GM08714 (cell line): ENCODE data around the gene MDFIC2.

ENCODE experiments used
- H3K4me3 ChIP-seq: fragments of 200-500 bp; sonication (Bioruptor generic); 2 replicates; pipeline ENCODE4 v1.5.1; 2014; ENCODE audit warnings: mild to moderate bottlenecking, low read length, inconsistent platforms
- ZNF274 ChIP-seq: IDR thresholded peaks from 2 replicates; pipeline ENCODE4 v1.6.1; 2012; ENCODE audit warnings: mild to moderate bottlenecking, low read depth, low read length

The MDFIC2 gene

DNA sequence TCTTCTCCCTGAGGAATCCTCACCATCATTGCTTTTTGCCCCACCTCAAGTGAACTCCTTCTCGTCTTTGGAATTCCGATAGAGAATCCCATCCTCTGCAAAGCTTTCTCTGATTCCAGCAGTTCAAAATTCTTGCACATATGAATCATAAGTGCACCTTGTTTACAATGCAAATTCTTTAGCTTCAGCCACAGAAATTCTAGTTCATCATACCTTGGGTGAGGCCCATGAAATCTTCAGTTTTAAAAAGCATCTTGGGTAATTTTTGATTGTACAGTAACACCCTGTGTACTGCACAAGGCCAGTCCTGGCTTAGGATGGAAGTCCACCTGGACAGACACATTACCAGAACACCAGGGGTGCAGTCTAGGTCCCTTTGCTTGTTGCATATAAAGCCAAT is 30.8 kb downstream of the MDFIC2 start:
- TF ChIP-seq ZNF274, result no peak
- H3K4me3 ChIP-seq, result no peak overlapping the region

DNA sequence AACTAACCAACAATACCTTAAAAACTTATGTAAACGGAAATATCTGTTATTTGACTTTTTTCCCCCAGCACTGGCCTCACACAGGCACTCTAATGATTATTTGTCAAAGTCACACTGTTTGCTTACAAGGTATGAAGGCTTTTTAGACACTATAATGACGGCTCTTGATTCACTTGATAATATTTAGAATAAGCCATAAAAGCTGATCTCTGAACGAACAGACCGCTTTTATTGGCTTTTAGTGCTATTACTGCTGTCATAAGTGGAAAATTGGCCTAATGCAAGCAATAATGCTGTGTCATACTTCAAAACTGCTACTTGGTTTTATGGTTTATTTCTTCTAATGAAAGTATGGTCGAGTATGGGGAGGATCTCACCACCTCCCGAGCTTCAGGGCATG is 35.1 kb downstream of the MDFIC2 start:
- TF ChIP-seq ZNF274, result no peak

GRCh38 chr3:70276901-70277300 is 35.5 kb downstream of the MDFIC2 start:
- TF ChIP-seq ZNF274, result no peak
- no peak overlapping the region for H3K4me3 ChIP-seq

More for the DNA sequence above, 35.1 kb downstream of the MDFIC2 start:
- no peak overlapping the region for H3K4me3 ChIP-seq

DNA sequence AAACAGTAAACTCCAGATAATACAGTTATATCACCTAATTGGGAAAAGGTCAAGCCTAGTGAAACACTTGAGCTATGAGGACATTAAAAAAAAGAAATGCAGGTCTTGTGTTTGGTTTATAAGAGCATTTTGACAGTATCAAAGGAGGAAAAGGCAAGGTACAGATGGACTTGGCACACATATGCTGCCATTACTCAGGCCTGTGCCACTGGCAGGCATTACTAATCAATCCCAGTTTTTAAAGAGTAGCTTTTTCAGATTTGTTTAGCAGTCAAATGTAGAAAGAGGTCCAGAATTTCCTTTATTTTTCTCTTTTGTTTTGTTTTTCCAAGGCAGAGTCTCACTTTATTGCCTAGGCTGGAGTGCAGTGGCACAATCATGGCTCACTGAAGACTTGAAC is 38.9 kb downstream of the MDFIC2 start:
- no peak overlapping the region for H3K4me3 ChIP-seq

DNA sequence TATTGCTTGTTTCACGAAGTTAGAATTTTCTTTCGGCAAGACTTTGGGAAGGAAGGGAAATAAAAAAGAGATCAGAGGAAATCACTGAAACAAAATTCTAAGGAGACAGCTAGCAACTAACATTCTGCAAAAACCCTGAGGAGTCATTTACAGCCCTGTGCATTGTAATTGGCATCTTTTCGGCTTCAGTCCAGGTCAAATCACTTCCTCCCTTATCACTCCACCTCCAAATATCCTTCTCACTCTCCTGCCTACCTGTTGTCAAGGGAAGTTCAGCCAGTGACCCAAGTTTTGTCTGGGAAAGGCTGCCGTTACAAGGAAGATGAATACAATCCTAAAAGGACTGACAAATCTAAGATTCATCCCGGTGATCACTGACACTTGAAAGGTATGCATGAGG is 39.6 kb downstream of the MDFIC2 start:
- no peak overlapping the region for H3K4me3 ChIP-seq
- no peak for TF ChIP-seq ZNF274

More for the DNA sequence above, 38.9 kb downstream of the MDFIC2 start:
- no peak for TF ChIP-seq ZNF274

DNA sequence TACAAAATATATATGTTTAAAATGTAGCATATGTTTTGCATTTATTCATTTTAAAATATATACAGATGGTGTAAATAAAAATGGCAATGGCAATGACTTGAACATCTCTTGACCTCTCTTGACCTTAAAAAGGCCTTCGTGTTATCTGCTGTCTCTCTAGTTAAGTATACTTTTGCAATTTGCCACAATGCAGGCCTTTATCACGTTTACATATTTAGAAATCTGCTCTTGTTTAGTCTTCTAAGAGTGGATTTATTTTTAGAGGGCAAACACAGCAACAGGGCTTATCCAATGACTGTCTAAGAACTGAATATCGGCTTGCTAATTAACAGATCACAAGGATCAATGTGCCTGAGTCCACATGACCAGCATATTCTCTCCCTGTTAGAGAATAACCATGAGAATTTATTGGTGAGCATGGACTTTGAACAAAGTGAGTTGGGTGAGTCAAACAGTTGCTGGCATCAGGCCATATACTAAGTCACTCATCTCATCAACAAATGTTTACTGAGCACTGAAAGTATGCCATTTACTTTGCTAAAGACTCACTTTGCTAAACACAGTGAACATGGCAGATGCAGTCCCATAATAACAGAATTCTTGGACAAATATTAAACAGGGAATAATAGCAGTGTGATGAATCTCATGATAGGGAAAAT is 48.2 kb downstream of the MDFIC2 start:
- no peak overlapping the region for H3K4me3 ChIP-seq
- TF ChIP-seq ZNF274, result no peak

DNA sequence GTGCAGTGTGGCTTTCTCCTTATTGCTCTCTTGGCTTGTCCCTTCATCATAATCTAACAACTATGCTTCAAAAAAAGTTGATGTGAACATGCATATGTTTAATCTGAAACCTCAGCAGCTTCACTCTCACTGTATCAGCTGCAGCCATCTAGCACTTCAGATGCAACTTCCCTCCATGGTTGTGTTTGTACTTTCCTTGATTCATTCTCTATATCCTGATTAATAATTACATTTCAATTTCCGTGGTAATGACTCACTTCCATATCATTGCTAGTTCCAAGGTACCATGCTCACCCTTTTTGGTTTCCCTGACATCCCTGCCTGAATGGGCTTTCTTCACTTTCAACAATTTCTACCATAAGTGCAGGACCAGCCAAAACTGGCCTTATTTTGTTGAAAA is 51.2 kb downstream of the MDFIC2 start:
- no peak for TF ChIP-seq ZNF274
- no peak overlapping the region for H3K4me3 ChIP-seq

DNA sequence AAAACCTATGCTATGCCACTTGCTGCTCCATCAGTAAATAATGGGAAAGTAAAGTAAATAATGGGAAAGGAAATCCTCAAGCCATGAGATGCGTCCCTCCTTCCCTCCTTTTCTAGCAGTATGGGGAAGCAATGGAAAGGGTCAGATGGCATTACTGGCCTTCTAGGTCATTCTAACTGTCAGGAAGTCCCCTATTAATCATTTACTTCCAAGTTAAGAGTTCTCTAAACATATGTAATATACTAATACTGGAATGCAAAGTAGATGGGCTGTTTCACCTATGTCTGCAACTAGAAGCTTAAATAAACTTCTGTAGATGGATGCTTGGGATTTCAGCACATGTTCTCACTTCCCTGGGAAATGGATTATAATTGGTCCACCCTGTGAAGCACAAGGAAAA is 55.9 kb downstream of the MDFIC2 start:
- H3K4me3 ChIP-seq, result no peak overlapping the region
- no peak for TF ChIP-seq ZNF274

DNA sequence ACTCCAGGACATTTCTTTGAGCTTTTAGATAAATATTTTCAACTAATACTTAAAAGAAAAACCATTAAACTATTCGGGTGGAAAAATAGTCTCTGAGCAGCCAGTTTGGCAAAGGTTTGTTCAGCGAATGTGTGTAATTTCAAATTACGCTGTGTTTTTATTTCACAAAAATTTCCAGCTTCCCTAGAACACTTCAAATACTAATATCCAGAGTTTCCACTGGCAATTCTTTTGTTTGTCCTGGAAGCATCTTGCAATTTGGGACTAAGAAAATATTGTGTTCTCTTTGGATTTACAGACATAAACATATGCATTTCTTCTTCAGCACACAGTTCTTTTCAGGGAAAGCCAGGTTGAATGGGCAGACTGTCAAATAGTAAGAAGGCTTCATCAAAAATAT is 61.9 kb downstream of the MDFIC2 start:
- H3K4me3 ChIP-seq, result no peak overlapping the region
- TF ChIP-seq ZNF274, result no peak

- TF ChIP-seq ZNF274, result no peak
- H3K4me3 ChIP-seq, result no peak overlapping the region
Measured at GRCh38 chr3:70249509-70250160, 62.8 kb downstream of the MDFIC2 start.

- no peak for TF ChIP-seq ZNF274
- H3K4me3 ChIP-seq, result no peak overlapping the region
Measured at GRCh38 chr3:70248856-70249255, 63.6 kb downstream of the MDFIC2 start.

GRCh38 chr3:70247955-70248354 is 64.5 kb downstream of the MDFIC2 start:
- H3K4me3 ChIP-seq, result no peak overlapping the region

DNA sequence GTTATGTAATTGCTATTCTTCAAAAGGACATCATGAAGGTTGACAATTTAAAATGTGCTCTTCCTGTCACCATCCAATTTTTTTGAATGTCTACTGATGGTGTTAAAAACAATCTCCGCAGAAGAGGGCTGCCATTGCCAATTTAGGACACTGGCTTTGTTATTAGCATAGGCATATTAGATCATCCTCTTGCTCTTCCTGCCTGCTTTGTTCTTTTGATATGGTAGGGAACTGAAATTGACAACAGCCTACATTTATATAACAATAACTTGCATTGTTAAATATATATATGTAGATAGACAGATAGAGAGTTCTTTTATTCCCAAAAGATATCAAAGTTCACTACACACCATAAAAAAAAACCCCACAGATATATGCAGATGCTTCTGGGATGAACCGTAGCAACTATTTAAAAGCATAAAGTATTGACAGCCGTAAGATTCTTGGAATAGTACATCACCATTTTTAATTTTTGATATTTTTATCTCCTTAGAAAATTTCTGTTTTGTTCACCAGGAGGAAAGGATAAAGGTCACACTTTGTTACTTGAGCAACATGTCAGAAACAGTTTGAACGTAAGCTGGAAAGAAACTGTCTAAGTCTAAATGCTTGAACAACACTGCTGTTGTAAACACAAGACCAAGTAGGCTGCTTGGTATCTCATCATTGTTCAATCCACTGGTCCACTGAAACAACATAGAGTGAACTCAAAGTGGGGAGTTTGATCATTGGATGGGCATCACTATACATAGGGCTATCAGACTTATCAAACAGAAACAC is 66.5 kb downstream of the MDFIC2 start:
- H3K4me3 ChIP-seq, result no peak overlapping the region
- no peak for TF ChIP-seq ZNF274

More at GRCh38 chr3:70247955-70248354, 64.5 kb downstream of the MDFIC2 start:
- TF ChIP-seq ZNF274, result no peak

DNA sequence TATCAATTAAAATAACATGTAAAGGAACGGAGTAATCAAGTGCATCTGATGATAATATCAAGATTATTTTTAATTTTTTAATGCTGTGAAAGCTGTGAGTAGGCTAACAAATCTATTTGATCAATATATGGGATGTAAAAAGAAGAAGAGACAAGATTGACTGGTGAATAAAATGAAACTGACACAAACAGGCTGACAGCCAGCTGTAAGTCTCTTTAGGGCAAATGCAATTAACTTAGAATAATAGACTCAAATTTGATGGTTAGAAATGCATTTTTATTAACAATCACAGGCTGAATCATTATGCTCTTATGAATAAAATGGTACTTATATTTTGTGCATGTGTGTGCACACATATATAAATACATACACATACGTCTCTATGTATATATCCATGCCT is 68.0 kb downstream of the MDFIC2 start:
- TF ChIP-seq ZNF274, result no peak
- no peak overlapping the region for H3K4me3 ChIP-seq
